H1 (cell line): ENCODE data around the gene UNC119. TPM values are rescaled to one million over a fixed set of nuclear protein-coding genes. Genes with fewer than 3 reads are reported as not detected.
A peak's percentile ranks its signal among the peaks of the same experiment; 100 is the strongest.

Source experiments
- CTCF ChIA-PET: fragments of 300-600 bp; sonication (Branson Sonifier 250); formaldehyde crosslinking; loops from one replicate; lab custom pipeline; 2021; ENCODE audit not compliant: partially characterized antibody; lab: Charles Lee
- POLR2A ChIA-PET: fragments of 300-600 bp; sonication (Branson Sonifier 250); formaldehyde crosslinking; loops from one replicate; lab custom pipeline; 2021; ENCODE audit warnings: inconsistent platforms; ENCODE audit not compliant: partially characterized antibody; lab: Charles Lee
- DNase-seq, 2 experiments: peaks; one replicate each; pipeline versions ENCODE4 v3.0.0 to v3.0.0-alpha.2; 2010 to 2022; ENCODE audit warnings: low spot score in 2 of 2, low read depth in 1 of 2, mixed read lengths in 1 of 2
- FAIRE-seq: peaks from 2 replicates; lab custom pipeline; 2011; peaks lifted over from hg19 to GRCh38; lab: Jason Lieb, UNC
- H2AFZ ChIP-seq: 2 replicates; pipeline ENCODE4 v1.8.1; 2012; ENCODE audit warnings: low read length, inconsistent platforms
- H2AK5ac ChIP-seq: 2 replicates; pipeline ENCODE4 v1.6.1; 2013; ENCODE audit warnings: low read depth, low read length
- H2BK120ac ChIP-seq: replicated peaks from 2 replicates; pipeline ENCODE3; 2013; ENCODE audit warnings: low read depth, low read length, inconsistent platforms
- H2BK12ac ChIP-seq: 2 replicates; pipeline ENCODE4 v1.6.1; 2013; ENCODE audit warnings: low read depth, low read length
- H2BK15ac ChIP-seq: 2 replicates; pipeline ENCODE4 v1.6.1; 2013; ENCODE audit warnings: low read length
- H2BK20ac ChIP-seq: 2 replicates; pipeline ENCODE4 v1.6.1; 2013; ENCODE audit warnings: low read length
- H2BK5ac ChIP-seq: 2 replicates; pipeline ENCODE4 v1.6.1; 2013; ENCODE audit warnings: low read depth, low read length
- H3K14ac ChIP-seq: 2 replicates; pipeline ENCODE4 v1.6.1; 2013; ENCODE audit warnings: inconsistent platforms; ENCODE audit not compliant: insufficient read length
- H3K18ac ChIP-seq: 2 replicates; pipeline ENCODE4 v1.6.1; 2013; ENCODE audit warnings: low read length; ENCODE audit errors: extremely low read depth
- H3K23ac ChIP-seq: 2 replicates; pipeline ENCODE4 v1.6.1; 2013; ENCODE audit warnings: inconsistent platforms; ENCODE audit not compliant: insufficient read length
- H3K23me2 ChIP-seq: 2 replicates; pipeline ENCODE4 v1.6.1; 2013; ENCODE audit warnings: low read depth, low read length
- H3K27ac ChIP-seq: 2 replicates; pipeline ENCODE4 v1.6.1; 2011; ENCODE audit warnings: low read depth, low read length, inconsistent platforms
- H3K27me3 ChIP-seq, 4 experiments: replicated peaks in 1 of 4; 1 replicate in 1 of 4; 2 replicates in 3 of 4; pipeline versions ENCODE4 v1.6.1 to v1.8.1; 2011 to 2013; ENCODE audit warnings: low read length in 3 of 4, mild to moderate bottlenecking in 3 of 4, inconsistent platforms in 2 of 4, mixed read lengths in 2 of 4, moderate library complexity in 1 of 4; ENCODE audit not compliant: control insufficient read depth in 3 of 4, insufficient read depth in 3 of 4; ENCODE audit errors: extremely low read depth in 1 of 4
- H3K36me3 ChIP-seq, 4 experiments: 2 replicates each; pipeline versions ENCODE4 v1.6.1 to v1.8.1; 2011 to 2013; ENCODE audit warnings: mild to moderate bottlenecking in 4 of 4, low read length in 3 of 4, moderate library complexity in 2 of 4, control low read depth in 1 of 4, inconsistent platforms in 1 of 4; ENCODE audit not compliant: insufficient read depth in 4 of 4, control insufficient read depth in 2 of 4
- H3K4ac ChIP-seq: replicated peaks from 2 replicates; pipeline ENCODE3; 2013; ENCODE audit warnings: low read length, low read depth, mixed read lengths, inconsistent platforms; ENCODE audit not compliant: insufficient read length
- H3K4me1 ChIP-seq, 4 experiments: replicated peaks in 1 of 4; 1 replicate in 1 of 4; 2 replicates in 3 of 4; pipeline versions ENCODE4 v1.6.1 to v1.8.1; 2011 to 2013; ENCODE audit warnings: low read length in 3 of 4, inconsistent platforms in 2 of 4, mixed read lengths in 1 of 4; ENCODE audit not compliant: insufficient read depth in 4 of 4, control insufficient read depth in 3 of 4
- H3K4me2 ChIP-seq, 2 experiments: 2 replicates each; pipeline versions ENCODE4 v1.6.1 to v1.8.1; 2011 to 2013; ENCODE audit warnings: low read depth in 2 of 2, low read length in 2 of 2, control low read depth in 1 of 2, inconsistent platforms in 1 of 2, mild to moderate bottlenecking in 1 of 2; ENCODE audit not compliant: insufficient read depth in 1 of 2
- H3K4me3 ChIP-seq, 4 experiments: fragments of 200-600, 300-600 bp in 1 of 4; sonication (generic), shearing (Covaris generic), sonication (Bioruptor Twin) in 1 of 4; 2 replicates each; pipeline versions ENCODE4 v1.5.1 to v1.8.1; 2011 to 2016; ENCODE audit warnings: low read length in 4 of 4, low read depth in 3 of 4, control low read depth in 2 of 4, inconsistent platforms in 2 of 4, mild to moderate bottlenecking in 2 of 4, mixed read lengths in 1 of 4, moderate library complexity in 1 of 4; ENCODE audit not compliant: insufficient read depth in 2 of 4; ENCODE audit errors: extremely low read depth in 1 of 4
- H3K56ac ChIP-seq: replicated peaks from 2 replicates; pipeline ENCODE3; 2013; ENCODE audit warnings: low read depth, mild to moderate bottlenecking, mixed read lengths, low read length, inconsistent platforms; ENCODE audit not compliant: insufficient read length
- H3K79me1 ChIP-seq: 2 replicates; pipeline ENCODE4 v1.6.1; 2013; ENCODE audit warnings: low read depth, low read length, control low read depth
- H3K79me2 ChIP-seq, 2 experiments: 2 replicates each; pipeline versions ENCODE4 v1.6.1 to v1.8.1; 2012 to 2013; ENCODE audit warnings: low read length in 2 of 2, mild to moderate bottlenecking in 2 of 2, inconsistent platforms in 1 of 2; ENCODE audit not compliant: insufficient read depth in 2 of 2, control insufficient read depth in 1 of 2
- H3K9ac ChIP-seq, 4 experiments: replicated peaks in 1 of 4; 1 replicate in 1 of 4; 2 replicates in 3 of 4; pipeline versions ENCODE4 v1.6.1 to v1.8.1; 2011 to 2013; ENCODE audit warnings: low read depth in 3 of 4, low read length in 3 of 4, control low read depth in 2 of 4, mild to moderate bottlenecking in 2 of 4, moderate library complexity in 2 of 4, inconsistent platforms in 1 of 4; ENCODE audit errors: extremely low read depth in 1 of 4
- H3K9me3 ChIP-seq, 2 experiments: 2 replicates each; pipeline versions ENCODE4 v1.6.1 to v1.8.1; 2012 to 2013; ENCODE audit warnings: mild to moderate bottlenecking in 2 of 2, moderate library complexity in 2 of 2, control low read depth in 1 of 2, inconsistent platforms in 1 of 2, low read depth in 1 of 2, low read length in 1 of 2, mixed read lengths in 1 of 2; ENCODE audit not compliant: insufficient read depth in 2 of 2
- H4K20me1 ChIP-seq, 2 experiments: replicated peaks in 1 of 2; 2 replicates each; pipeline versions ENCODE3 to v1.8.1; 2011 to 2013; ENCODE audit warnings: inconsistent platforms in 2 of 2, low read length in 2 of 2, mild to moderate bottlenecking in 1 of 2; ENCODE audit not compliant: insufficient read depth in 2 of 2, control insufficient read depth in 1 of 2
- H4K5ac ChIP-seq: 2 replicates; pipeline ENCODE4 v1.6.1; 2013; ENCODE audit warnings: low read length, low read depth, mixed read lengths, inconsistent platforms; ENCODE audit not compliant: insufficient read length
- H4K8ac ChIP-seq: 2 replicates; pipeline ENCODE4 v1.8.0; 2013; ENCODE audit warnings: mild to moderate bottlenecking, moderate library complexity, low read length, inconsistent platforms; ENCODE audit not compliant: insufficient read depth; ENCODE audit errors: extremely low read depth
- H4K91ac ChIP-seq: replicated peaks from 2 replicates; pipeline ENCODE3; 2013; ENCODE audit warnings: low read length, mixed read lengths, inconsistent platforms; ENCODE audit not compliant: insufficient read length
- POU5F1 ChIP-seq: IDR thresholded peaks from 2 replicates; pipeline ENCODE4 v1.6.1; 2011; ENCODE audit warnings: low read depth, mild to moderate bottlenecking, low read length, moderate library complexity
- RBBP5 ChIP-seq: IDR thresholded peaks from 2 replicates; pipeline ENCODE4 v1.7.1; 2012; ENCODE audit warnings: low read depth, mild to moderate bottlenecking, inconsistent platforms, low read length, moderate library complexity, borderline replicate concordance
- SIRT6 ChIP-seq: IDR thresholded peaks from one replicate; pipeline ENCODE4 v1.7.1; 2012; ENCODE audit warnings: low read length, inconsistent platforms
- WGBS, 2 experiments: shearing (Covaris generic) in 1 of 2; methylation state at CpG; one replicate each; pipeline versions ENCODE4 v1.1.6 to v1.1.7; 2013 to 2015; ENCODE audit warnings: low lambda C conversion rate in 2 of 2, mixed read lengths in 2 of 2, inconsistent platforms in 1 of 2, low coverage in 1 of 2, missing lambda C conversion rate in 1 of 2; ENCODE audit not compliant: insufficient replicate concordance in 2 of 2, insufficient coverage in 1 of 2, insufficient read length in 1 of 2; ENCODE audit errors: extremely low coverage in 1 of 2, missing lambda C conversion rate in 1 of 2; 5-methylcytosine and 5-hydroxymethylcytosine counted together
- polyA plus RNA-seq, 7 experiments: library from polyadenylated mRNA; depleted of rRNA in 3 of 7; stranded (reverse) in 5 of 7; unstranded in 2 of 7; fragments of >200 nt in 5 of 7; fragments of 200-250 nt in 2 of 7; gene quantifications; 1 replicate in 5 of 7; 2 replicates in 1 of 7; 4 replicates in 1 of 7; pipeline versions ENCODE4 v1.2.1 to v1.2.3, GENCODE V29; 2011 to 2013; ENCODE audit warnings: missing spikeins in 2 of 7, mixed read lengths in 2 of 7
- total RNA-seq: library from RNA; stranded (reverse); fragmentation: NEBNext Ultra II Directional; extraction: Animal tissue kit (Norgen Biotek cat#: 25700); gene quantifications from 2 replicates; pipeline ENCODE4 v1.2.1, GENCODE V29; 2021

The UNC119 gene
- total and polyA plus RNA-seq, 2 of the 8 experiments (the other 6 are each of a cell fraction or from before 2014, with no cell fraction given): 43.5 to 94.4 TPM

DNA sequence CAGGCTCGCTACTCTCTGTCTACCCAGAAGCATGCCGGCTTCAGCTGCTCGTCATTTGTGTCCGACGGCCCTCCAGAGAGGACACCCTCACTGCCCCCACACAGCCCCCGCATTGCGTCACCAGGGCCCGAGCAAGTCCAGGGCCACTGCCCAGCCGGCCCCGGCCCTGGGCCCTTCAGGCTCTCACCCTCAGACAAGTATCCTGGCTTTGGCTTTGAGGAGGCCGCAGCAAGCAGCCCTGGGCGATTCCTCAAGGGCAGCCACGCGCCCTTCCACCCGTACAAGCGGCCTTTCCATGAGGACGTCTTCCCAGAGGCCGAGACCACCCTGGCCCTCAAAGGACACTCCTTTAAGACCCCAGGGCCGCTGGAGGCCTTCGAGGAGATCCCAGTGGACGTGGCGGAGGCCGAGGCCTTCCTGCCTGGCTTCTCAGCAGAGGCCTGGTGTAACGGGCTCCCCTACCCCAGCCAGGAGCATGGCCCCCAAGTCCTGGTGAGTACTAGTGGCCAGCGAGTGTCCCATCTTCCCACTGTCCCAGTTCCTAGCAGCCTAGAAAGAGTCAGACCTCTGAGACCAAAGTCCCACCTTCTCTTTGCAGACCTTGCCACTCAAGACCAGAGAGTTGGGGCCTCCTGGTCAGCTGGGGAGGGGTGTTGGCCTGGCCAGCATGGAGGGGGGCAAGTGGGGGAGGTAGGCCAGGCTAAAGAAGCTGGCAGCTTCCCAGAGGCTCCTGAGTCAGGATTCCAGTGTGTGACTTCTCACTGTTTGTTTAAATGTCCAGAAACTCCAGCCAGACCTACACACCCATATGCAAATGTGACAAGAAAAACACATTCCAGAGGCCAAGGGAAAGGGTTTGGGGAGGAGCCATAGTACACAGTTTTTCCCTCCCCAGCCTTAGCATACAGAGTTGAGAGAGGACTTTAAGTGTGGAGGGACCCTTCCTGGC, 27.7 kb downstream of the UNC119 start:
- no peak for FAIRE-seq
- H3K79me1 ChIP-seq: no peaks in the 10 kb centered on the region
- no peak for TF ChIP-seq RBBP5
- TF ChIP-seq POU5F1: no peak
- TF ChIP-seq SIRT6: no peak

More for the DNA sequence above, 27.7 kb downstream of the UNC119 start:
- Histone ChIP-seq H2AFZ (no peak overlapping the region), H4K5ac (no peak overlapping the region), H3K4ac (no peak overlapping the region), H2BK5ac (no peak overlapping the region), H4K8ac (peak overlapping the region; percentile 48; the same call in 1 of the 2 replicates), H3K9ac (no peak overlapping the region), H3K79me2 (no peaks in the 10 kb centered on the region), H2BK20ac (no peak overlapping the region), H3K4me1 (peaks cover 0 to 15% (median 4%) of the 10 kb centered on the region in 4 experiments; a peak in 3 of 7 replicates), H4K91ac (no peak overlapping the region), H2BK15ac (no peak overlapping the region), H3K18ac (no peak overlapping the region), H3K4me3 (no peak overlapping the region), H3K56ac (no peak overlapping the region), H3K23me2 (no peaks in the 10 kb centered on the region), H3K27me3 (no peaks in the 10 kb centered on the region), H2BK120ac (no peak overlapping the region), H2AK5ac (no peak overlapping the region), H3K9me3 (no peaks in the 10 kb centered on the region), H3K27ac (no peak overlapping the region), H4K20me1 (no peaks in the 10 kb centered on the region), H2BK12ac (no peak overlapping the region), H3K14ac (no peak overlapping the region), H3K23ac (no peak overlapping the region), H3K36me3 (no peaks in the 10 kb centered on the region), H3K4me2 (no peak overlapping the region)
- ChIA-PET POLR2A (no interaction called here), CTCF (interaction anchor here (2.5 kb wide), 3 partner anchors 11 to 23 kb away, joined by 9 to 16 read pairs (median 10); no protein-coding TSS in a partner anchor)
- no peak for DNase-seq
- 87% methylated on average over 25 of the region's 25 CpGs; no CpG with 5 or more reads in 1 of the 2 experiments for WGBS, 2 experiments
